IPS-NIHi7 (cell line): ENCODE data around the gene DDN.

Source experiments
- DNase-seq: peaks from one replicate; pipeline ENCODE4 v3.0.0; 2012; ENCODE audit warnings: mixed read lengths; ENCODE audit errors: extremely low spot score

The DDN gene

GRCh38 chr12:48981757-48982157 is 17.4 kb downstream of the DDN start:
- DNase-seq = no peak

- DNase-seq = peak; percentile 68
Measured at GRCh38 chr12:48980953-48981756, 18.0 kb downstream of the DDN start.

GRCh38 chr12:48980389-48980952 is 18.7 kb downstream of the DDN start:
- DNase-seq = peak; percentile 74

- DNase-seq = no peak
Measured at GRCh38 chr12:48979602-48980388, 19.4 kb downstream of the DDN start.

- no peak for DNase-seq
Measured at GRCh38 chr12:48978741-48979601, 20.2 kb downstream of the DDN start.

GRCh38 chr12:48978291-48978740 is 20.9 kb downstream of the DDN start, which contains the start of gene WNT1:
TSS of gene WNT1 (plus strand) at chr12:48978322. CDS start at chr12:48978651, 329 bp downstream.
- DNase-seq = no peak

- DNase-seq = peak; percentile 71
Measured at GRCh38 chr12:48977290-48978281, 21.6 kb downstream of the DDN start.

GRCh38 chr12:48973941-48974673 is 25.1 kb downstream of the DDN start:
- DNase-seq = peak; percentile 74

GRCh38 chr12:48973531-48973930 is 25.6 kb downstream of the DDN start:
- no peak for DNase-seq

GRCh38 chr12:48972952-48973483 is 26.2 kb downstream of the DDN start:
- peak; percentile 1 for DNase-seq

GRCh38 chr12:48972213-48972951 is 26.8 kb downstream of the DDN start:
- DNase-seq = peak; percentile 11

- no peak for DNase-seq
Measured at GRCh38 chr12:48970702-48971334, 28.4 kb downstream of the DDN start.

GRCh38 chr12:48969833-48970701 is 29.1 kb downstream of the DDN start:
- DNase-seq = no peak

- DNase-seq = no peak
Measured at GRCh38 chr12:48969160-48969771, 29.9 kb downstream of the DDN start.

- DNase-seq = no peak
Measured at GRCh38 chr12:48968467-48968866, 30.7 kb downstream of the DDN start.

- no peak for DNase-seq
Measured at GRCh38 chr12:48967991-48968390, 31.2 kb downstream of the DDN start.
